Astrocyte (in vitro differentiated cells and primary cell): ENCODE measurements around the gene RBM38. TPM values are rescaled to one million over a fixed set of nuclear protein-coding genes. Genes with fewer than 3 reads are reported as not detected.

Source experiments
- DNase-seq: peaks from one replicate; pipeline ENCODE4 v3.0.0-alpha.2; 2010; ENCODE audit warnings: low read depth
- FAIRE-seq: peaks from 2 replicates; lab custom pipeline; 2011; peaks lifted over from hg19 to GRCh38; lab: Jason Lieb, UNC
- H2AFZ ChIP-seq: 2 replicates; pipeline ENCODE4 v1.6.0; 2012; ENCODE audit warnings: low read depth, low read length, inconsistent platforms
- H3K27ac ChIP-seq: 2 replicates; pipeline ENCODE4 v1.5.1; 2011; ENCODE audit warnings: low read depth, low read length, inconsistent platforms
- H3K27me3 ChIP-seq: 2 replicates; pipeline ENCODE4 v1.6.0; 2011; ENCODE audit warnings: low read length, inconsistent platforms; ENCODE audit not compliant: insufficient read depth
- H3K36me3 ChIP-seq: 2 replicates; pipeline ENCODE4 v1.5.1; 2011; ENCODE audit warnings: low read length, inconsistent platforms; ENCODE audit not compliant: insufficient read depth
- H3K4me1 ChIP-seq: 2 replicates; pipeline ENCODE4 v1.5.1; 2011; ENCODE audit warnings: low read length, inconsistent platforms; ENCODE audit not compliant: insufficient read depth
- H3K4me2 ChIP-seq: 2 replicates; pipeline ENCODE4 v1.6.0; 2012; ENCODE audit warnings: low read length, inconsistent platforms
- H3K4me3 ChIP-seq: 2 replicates; pipeline ENCODE4 v1.5.1; 2011; ENCODE audit warnings: low read depth, mild to moderate bottlenecking, low read length, inconsistent platforms; ENCODE audit not compliant: insufficient read depth
- H3K79me2 ChIP-seq: 2 replicates; pipeline ENCODE4 v1.6.0; 2012; ENCODE audit warnings: mild to moderate bottlenecking, low read length, inconsistent platforms; ENCODE audit not compliant: insufficient read depth
- H3K9ac ChIP-seq: 2 replicates; pipeline ENCODE4 v1.6.0; 2012; ENCODE audit warnings: mild to moderate bottlenecking, low read length, inconsistent platforms
- H3K9me3 ChIP-seq: 2 replicates; pipeline ENCODE4 v1.5.1; 2012; ENCODE audit warnings: low read depth, mild to moderate bottlenecking, low read length, inconsistent platforms; ENCODE audit not compliant: insufficient read depth
- H4K20me1 ChIP-seq: 2 replicates; pipeline ENCODE4 v1.6.0; 2012; ENCODE audit warnings: low read length, inconsistent platforms; ENCODE audit not compliant: insufficient read depth
- H3K27ac Mint-ChIP-seq: one replicate; pipeline ENCODE4 v1.8.0; 2021; ENCODE audit warnings: mild to moderate bottlenecking, mixed read lengths; ENCODE audit not compliant: unreplicated experiment
- H3K27me3 Mint-ChIP-seq: one replicate; pipeline ENCODE4 v1.8.0; 2021; ENCODE audit warnings: low read depth, mixed read lengths; ENCODE audit not compliant: unreplicated experiment
- H3K36me3 Mint-ChIP-seq: one replicate; pipeline ENCODE4 v1.8.0; 2021; ENCODE audit warnings: low read depth, mixed read lengths; ENCODE audit not compliant: unreplicated experiment
- H3K4me1 Mint-ChIP-seq: one replicate; pipeline ENCODE4 v1.8.0; 2021; ENCODE audit warnings: low read depth, mixed read lengths; ENCODE audit not compliant: unreplicated experiment
- H3K4me3 Mint-ChIP-seq: one replicate; pipeline ENCODE4 v1.8.0; 2021; ENCODE audit warnings: mild to moderate bottlenecking, moderate library complexity, mixed read lengths; ENCODE audit not compliant: unreplicated experiment
- H3K9me3 Mint-ChIP-seq: one replicate; pipeline ENCODE4 v1.8.0; 2021; ENCODE audit warnings: mild to moderate bottlenecking, mixed read lengths; ENCODE audit not compliant: unreplicated experiment
- EZH2 ChIP-seq: IDR thresholded peaks from 2 replicates; pipeline ENCODE4 v1.6.1; 2012; ENCODE audit warnings: mild to moderate bottlenecking, low read length, inconsistent platforms; ENCODE audit not compliant: insufficient read depth
- total RNA-seq: library from RNA; stranded (reverse); gene quantifications from 2 replicates; pipeline ENCODE4 v1.2.1, GENCODE V29; 2021
- TF ChIP-seq, protein P1 (sequence below): IDR thresholded peaks from 2 replicates; pipeline ENCODE4 v1.5.1; 2011; ENCODE audit warnings: low read depth, mild to moderate bottlenecking, inconsistent platforms, low read length, moderate library complexity; ENCODE audit not compliant: insufficient read depth

The RBM38 gene
- total RNA-seq, 1 donor from 2014 or later = 43.5 TPM

DNA sequence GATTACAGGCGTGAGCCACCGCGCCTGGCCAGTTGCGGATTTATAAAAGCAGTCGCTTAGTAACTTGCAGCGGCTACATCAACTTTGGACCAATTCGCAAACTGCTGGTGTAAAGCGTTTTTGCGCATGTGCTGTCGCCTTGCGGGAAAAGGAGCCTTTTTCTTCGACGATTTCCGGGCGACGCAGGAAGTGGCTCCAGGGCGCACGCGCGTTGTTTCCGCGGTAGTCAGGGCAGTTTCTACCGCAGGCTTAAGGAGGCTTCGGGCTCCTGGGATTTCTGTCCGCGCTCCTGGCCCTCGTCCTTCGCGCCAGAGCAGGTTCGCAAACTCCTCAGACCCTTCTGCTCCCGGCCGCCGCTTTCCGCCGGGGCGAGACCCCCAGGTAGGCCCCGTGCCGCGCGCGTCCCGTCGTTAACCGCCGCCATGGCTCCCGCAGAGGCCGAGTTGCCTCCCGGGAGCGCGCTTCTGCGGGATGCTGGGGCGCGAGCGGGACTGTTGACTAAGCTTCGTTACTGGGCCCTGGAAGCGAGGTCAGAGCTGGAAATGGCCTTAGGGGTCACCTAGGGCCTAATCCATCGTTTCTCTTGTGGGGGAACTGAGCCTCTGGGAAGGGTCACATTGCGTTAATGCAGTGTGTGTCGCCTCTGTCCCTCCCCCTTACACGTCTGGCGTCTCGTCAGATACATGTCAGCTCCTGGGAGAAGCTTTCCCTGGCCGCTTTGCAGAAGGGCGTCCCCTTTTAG is 40.0 kb upstream of the RBM38 start, which contains the start of gene RAE1:
Gene RAE1, plus strand, starts transcription at position 214 of the 742 bp plus-strand sequence. CDS start 2,784 bp downstream, outside the sequence.
- Histone ChIP-seq H3K36me3 (peaks cover 21% of the 10 kb centered on the region), H3K9me3 (no peaks in the 10 kb centered on the region), H3K79me2 (peaks cover 46% of the 10 kb centered on the region), H3K27ac (peak within 1 kb of the TSS; percentile 94), H3K4me3 (peak within 1 kb of the TSS; percentile 89), H4K20me1 (peaks cover 31% of the 10 kb centered on the region), H2AFZ (peak within 1 kb of the TSS; percentile 91), H3K4me1 (peaks cover 8% of the 10 kb centered on the region), H3K27me3 (no peaks in the 10 kb centered on the region), H3K9ac (peak within 1 kb of the TSS; percentile 98), H3K4me2 (peak within 1 kb of the TSS; percentile 88)
- no peak for FAIRE-seq
- TF ChIP-seq EZH2 = no peak
- TF ChIP-seq, protein P1, sequence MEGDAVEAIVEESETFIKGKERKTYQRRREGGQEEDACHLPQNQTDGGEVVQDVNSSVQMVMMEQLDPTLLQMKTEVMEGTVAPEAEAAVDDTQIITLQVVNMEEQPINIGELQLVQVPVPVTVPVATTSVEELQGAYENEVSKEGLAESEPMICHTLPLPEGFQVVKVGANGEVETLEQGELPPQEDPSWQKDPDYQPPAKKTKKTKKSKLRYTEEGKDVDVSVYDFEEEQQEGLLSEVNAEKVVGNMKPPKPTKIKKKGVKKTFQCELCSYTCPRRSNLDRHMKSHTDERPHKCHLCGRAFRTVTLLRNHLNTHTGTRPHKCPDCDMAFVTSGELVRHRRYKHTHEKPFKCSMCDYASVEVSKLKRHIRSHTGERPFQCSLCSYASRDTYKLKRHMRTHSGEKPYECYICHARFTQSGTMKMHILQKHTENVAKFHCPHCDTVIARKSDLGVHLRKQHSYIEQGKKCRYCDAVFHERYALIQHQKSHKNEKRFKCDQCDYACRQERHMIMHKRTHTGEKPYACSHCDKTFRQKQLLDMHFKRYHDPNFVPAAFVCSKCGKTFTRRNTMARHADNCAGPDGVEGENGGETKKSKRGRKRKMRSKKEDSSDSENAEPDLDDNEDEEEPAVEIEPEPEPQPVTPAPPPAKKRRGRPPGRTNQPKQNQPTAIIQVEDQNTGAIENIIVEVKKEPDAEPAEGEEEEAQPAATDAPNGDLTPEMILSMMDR = no peak
- Mint-ChIP-seq H3K27ac (peak within 1 kb of the TSS; percentile 83), H3K9me3 (no peaks in the 10 kb centered on the region), H3K4me1 (peaks cover 10% of the 10 kb centered on the region), H3K4me3 (peak within 1 kb of the TSS; percentile 92), H3K27me3 (no peaks in the 10 kb centered on the region), H3K36me3 (no peaks in the 10 kb centered on the region)
- DNase-seq = peak; percentile 88

DNA sequence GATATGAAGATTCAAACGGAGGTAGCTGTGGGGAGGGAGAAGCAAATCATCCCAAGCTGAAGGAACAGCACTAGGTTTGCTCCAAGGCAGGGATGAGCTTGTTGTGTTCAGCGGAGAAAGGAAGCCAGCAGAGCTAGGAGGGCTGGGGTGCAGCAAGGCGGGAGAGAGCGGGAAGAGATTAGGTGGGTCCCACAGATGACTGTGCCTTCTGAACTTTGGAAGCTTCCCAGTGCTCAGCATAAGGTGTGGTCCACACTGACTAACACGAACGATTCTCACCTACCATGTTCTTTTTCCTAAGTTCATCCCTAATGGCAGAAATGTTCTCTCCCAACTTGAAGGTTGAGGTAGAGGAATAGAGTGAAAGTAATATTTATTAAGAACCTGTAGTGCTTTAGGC is 38.9 kb upstream of the RBM38 start:
- H3K4me2 ChIP-seq = peak overlapping the region; percentile 88
- no peak overlapping the region for H2AFZ ChIP-seq
- peak overlapping the region; percentile 89 for H3K4me3 ChIP-seq
- FAIRE-seq = no peak
- no peaks in the 10 kb centered on the region for H3K9me3 ChIP-seq
- no peak overlapping the region for H3K27ac ChIP-seq
- Mint-ChIP-seq H3K9me3 (no peaks in the 10 kb centered on the region), H3K4me3 (peak overlapping the region; percentile 92), H3K27ac (peak overlapping the region; percentile 22), H3K4me1 (peaks cover 10% of the 10 kb centered on the region), H3K36me3 (no peaks in the 10 kb centered on the region), H3K27me3 (no peaks in the 10 kb centered on the region)
- peaks cover 52% of the 10 kb centered on the region for H3K79me2 ChIP-seq
- H3K36me3 ChIP-seq = peaks cover 25% of the 10 kb centered on the region
- no peaks in the 10 kb centered on the region for H3K27me3 ChIP-seq
- peak overlapping the region; percentile 98 for H3K9ac ChIP-seq
- peaks cover 8% of the 10 kb centered on the region for H3K4me1 ChIP-seq
- peaks cover 31% of the 10 kb centered on the region for H4K20me1 ChIP-seq
- no peak for DNase-seq
- TF ChIP-seq, protein P1 = no peak
- no peak for TF ChIP-seq EZH2

- Histone ChIP-seq H3K9me3 (no peaks in the 10 kb centered on the region), H2AFZ (no peak overlapping the region), H4K20me1 (peaks cover 31% of the 10 kb centered on the region), H3K27me3 (no peaks in the 10 kb centered on the region), H3K27ac (no peak overlapping the region), H3K9ac (no peak overlapping the region), H3K4me3 (no peak overlapping the region), H3K4me2 (no peak overlapping the region), H3K36me3 (peaks cover 25% of the 10 kb centered on the region), H3K79me2 (peaks cover 52% of the 10 kb centered on the region), H3K4me1 (peaks cover 8% of the 10 kb centered on the region)
- Mint-ChIP-seq H3K4me3 (no peak overlapping the region), H3K27ac (no peak overlapping the region), H3K36me3 (no peaks in the 10 kb centered on the region), H3K4me1 (peaks cover 10% of the 10 kb centered on the region), H3K9me3 (no peaks in the 10 kb centered on the region), H3K27me3 (no peaks in the 10 kb centered on the region)
- FAIRE-seq (no peak), DNase-seq (no peak)
- no peak for TF ChIP-seq EZH2
- TF ChIP-seq, protein P1 = no peak
These were observed 37.8 kb upstream of the RBM38 start for GRCh38 chr20:57353351-57353750.
